HCT116 (cell line): ENCODE data around the gene KLRF2. TPM values are rescaled to one million over a fixed set of nuclear protein-coding genes. Genes with fewer than 3 reads are reported as not detected.

Source experiments
- ATAC-seq: fragments of 200-7000 bp; cut with Tn5 transposase; 2 replicates; pipeline ENCODE4 v1.9.1; 2020; ENCODE audit warnings: mild to moderate bottlenecking, moderate library complexity
- BruUV-seq: library from RNA; stranded (reverse); fragments of 400-500 nt; replicated peaks from 2 replicates; lab custom pipeline; 2021; lab: Mats Ljungman, UMichigan
- CTCF ChIA-PET: fragments of 300-600 bp; sonication (Branson Sonifier 250); formaldehyde crosslinking; loops from one replicate; lab custom pipeline; 2021; ENCODE audit warnings: antibody characterized with exemption; lab: Charles Lee
- POLR2A ChIA-PET: fragments of 300-600, 350-600 bp; sonication (Branson Sonifier 250); formaldehyde crosslinking; loops from one replicate; lab custom pipeline; 2021; ENCODE audit warnings: antibody characterized with exemption; lab: Charles Lee
- RAD21 ChIA-PET, 2 experiments: fragments of 300-600 bp; sonication (Branson Sonifier 250); formaldehyde crosslinking; loops; one replicate each; lab custom pipeline; 2023; ENCODE audit warnings: low total read pairs in 2 of 2; ENCODE audit not compliant: uncharacterized antibody in 2 of 2, unreplicated experiment in 2 of 2, low non-redundant PET in 1 of 2; lab: Charles Lee
- DNase-seq: peaks from one replicate; pipeline ENCODE4 v3.0.0-alpha.2; 2010; ENCODE audit warnings: low read depth, low spot score
- H2AFZ ChIP-seq: fragments of 200-600 bp; shearing (Covaris generic), sonication (generic); 2 replicates; pipeline ENCODE4 v1.6.1; 2017; ENCODE audit warnings: low read depth, mixed run types, mixed read lengths, antibody characterized with exemption, low read length; ENCODE audit not compliant: poor library complexity, severe bottlenecking
- H3K27ac ChIP-seq: 2 replicates; pipeline ENCODE4 v1.5.1; 2012; ENCODE audit warnings: low read depth, low read length
- H3K27me3 ChIP-seq: fragments of 200-600 bp; sonication (generic); 2 replicates; pipeline ENCODE4 v1.6.1; 2016; ENCODE audit warnings: mixed run types, low read length, mixed read lengths; ENCODE audit not compliant: insufficient read depth
- H3K36me3 ChIP-seq, 2 experiments: fragments of 200-500 bp in 1 of 2; fragments of 200-600 bp in 1 of 2; sonication (Bioruptor generic) in 1 of 2; sonication (generic) in 1 of 2; 2 replicates each; pipeline versions ENCODE4 v1.5.1 to v1.6.1; 2014 to 2016; ENCODE audit warnings: low read length in 2 of 2, inconsistent platforms in 1 of 2, mixed read lengths in 1 of 2, mixed run types in 1 of 2; ENCODE audit not compliant: insufficient read depth in 2 of 2, control insufficient read depth in 1 of 2
- H3K4me1 ChIP-seq, 2 experiments: fragments of 200-600 bp in 1 of 2; sonication (generic) in 1 of 2; 2 replicates each; pipeline versions ENCODE4 v1.5.1 to v1.6.1; 2012 to 2017; ENCODE audit warnings: low read length in 2 of 2, inconsistent platforms in 1 of 2, mild to moderate bottlenecking in 1 of 2, mixed read lengths in 1 of 2, mixed run types in 1 of 2, moderate library complexity in 1 of 2; ENCODE audit not compliant: insufficient read depth in 2 of 2, control insufficient read depth in 1 of 2
- H3K4me2 ChIP-seq: fragments of 200-600 bp; sonication (generic); 2 replicates; pipeline ENCODE4 v1.6.1; 2017; ENCODE audit warnings: mixed run types, low read length, mixed read lengths
- H3K4me3 ChIP-seq, 2 experiments: fragments of 200-600 bp in 1 of 2; sonication (generic) in 1 of 2; replicated peaks in 1 of 2; 2 replicates each; pipeline ENCODE4 v1.5.1; 2011 to 2016; ENCODE audit warnings: low read length in 2 of 2, control low read depth in 1 of 2, low read depth in 1 of 2, mild to moderate bottlenecking in 1 of 2, mixed read lengths in 1 of 2, mixed run types in 1 of 2
- H3K79me2 ChIP-seq: fragments of 200-600 bp; sonication (generic); 2 replicates; pipeline ENCODE4 v1.6.1; 2017; ENCODE audit warnings: mild to moderate bottlenecking, mixed run types, low read length, moderate library complexity, mixed read lengths; ENCODE audit not compliant: insufficient read depth
- H3K9ac ChIP-seq: fragments of 200-600 bp; sonication (generic); 2 replicates; pipeline ENCODE4 v1.6.1; 2016; ENCODE audit warnings: low read length, mixed read lengths
- H3K9me2 ChIP-seq: fragments of 200-600 bp; sonication (generic), shearing (Covaris generic); 2 replicates; pipeline ENCODE4 v1.6.1; 2017; ENCODE audit warnings: mixed run types, mild to moderate bottlenecking, moderate library complexity; ENCODE audit not compliant: insufficient read depth
- H3K9me3 ChIP-seq, 2 experiments: fragments of 200-500 bp in 1 of 2; fragments of 200-600 bp in 1 of 2; sonication (Bioruptor generic) in 1 of 2; sonication (generic) in 1 of 2; 2 replicates each; pipeline ENCODE4 v1.6.1; 2014 to 2017; ENCODE audit warnings: low read length in 2 of 2, mixed read lengths in 2 of 2, inconsistent platforms in 1 of 2, low read depth in 1 of 2, mild to moderate bottlenecking in 1 of 2, mixed run types in 1 of 2, moderate library complexity in 1 of 2; ENCODE audit not compliant: control insufficient read depth in 1 of 2, insufficient read depth in 1 of 2
- H4K20me1 ChIP-seq: fragments of 200-600 bp; sonication (generic), shearing (Covaris generic); 2 replicates; pipeline ENCODE4 v1.6.1; 2017; ENCODE audit warnings: mixed run types, mild to moderate bottlenecking, moderate library complexity; ENCODE audit not compliant: insufficient read depth
- CBX3 ChIP-seq: IDR thresholded peaks from 2 replicates; pipeline ENCODE4 v1.6.1; 2012; ENCODE audit warnings: low read depth
- CEBPB ChIP-seq: IDR thresholded peaks from 2 replicates; pipeline ENCODE4 v1.6.1; 2012; ENCODE audit warnings: low read depth
- EGR1 ChIP-seq: IDR thresholded peaks from 2 replicates; pipeline ENCODE4 v1.6.1; 2012; ENCODE audit warnings: low read depth
- ELF1 ChIP-seq: IDR thresholded peaks from 2 replicates; pipeline ENCODE4 v1.6.1; 2012; ENCODE audit warnings: low read depth, borderline replicate concordance
- EZH2 ChIP-seq: fragments of 200-600 bp; sonication (generic); IDR thresholded peaks from 2 replicates; pipeline ENCODE4 v1.6.1; 2017; ENCODE audit warnings: antibody characterized with exemption, mixed run types
- EZH2phosphoT487 ChIP-seq: fragments of 200-600 bp; IDR thresholded peaks from 2 replicates; pipeline ENCODE4 v1.6.1; 2018; ENCODE audit warnings: antibody characterized with exemption, borderline replicate concordance
- FOSL1 ChIP-seq: IDR thresholded peaks from 2 replicates; pipeline ENCODE4 v1.6.1; 2012; ENCODE audit warnings: low read depth
- JUND ChIP-seq: IDR thresholded peaks from 2 replicates; pipeline ENCODE4 v1.6.1; 2012
- MAX ChIP-seq: IDR thresholded peaks from 2 replicates; pipeline ENCODE4 v1.6.1; 2012
- POLR2A ChIP-seq: IDR thresholded peaks from 2 replicates; pipeline ENCODE4 v1.7.0; 2011; ENCODE audit warnings: borderline replicate concordance; ENCODE audit not compliant: insufficient read depth, insufficient read length; ENCODE audit errors: extremely low read depth
- POLR2AphosphoS5 ChIP-seq: IDR thresholded peaks from 2 replicates; pipeline ENCODE4 v1.6.1; 2011; ENCODE audit warnings: mild to moderate bottlenecking, low read depth, low read length, moderate library complexity
- RAD21 ChIP-seq: IDR thresholded peaks from 2 replicates; pipeline ENCODE4 v1.6.1; 2012; ENCODE audit warnings: low read depth, mild to moderate bottlenecking
- REST ChIP-seq: IDR thresholded peaks from 2 replicates; pipeline ENCODE4 v1.6.1; 2012; ENCODE audit warnings: low read depth
- SIN3A ChIP-seq: IDR thresholded peaks from 2 replicates; pipeline ENCODE4 v1.6.1; 2012; ENCODE audit warnings: low read depth
- SRF ChIP-seq: IDR thresholded peaks from 2 replicates; pipeline ENCODE4 v1.6.1; 2012; ENCODE audit warnings: low read depth
- TCF7L2 ChIP-seq: IDR thresholded peaks from 2 replicates; pipeline ENCODE4 v1.7.0; 2011; ENCODE audit warnings: borderline replicate concordance, inconsistent platforms; ENCODE audit not compliant: insufficient read depth, insufficient read length; ENCODE audit errors: extremely low read depth
- ZFX ChIP-seq: fragments of 450-650 bp; IDR thresholded peaks from 2 replicates; pipeline ENCODE4 v1.6.1; 2017
- ZNF274 ChIP-seq: fragments of 200-500 bp; sonication (Bioruptor generic); IDR thresholded peaks from 2 replicates; pipeline ENCODE4 v1.6.1; 2014; ENCODE audit warnings: mild to moderate bottlenecking, low read depth, low read length, inconsistent platforms
- intact Hi-C: fragments of 100-400 bp; cut with micrococcal nuclease; formaldehyde crosslinking; loops from 2 replicates; pipeline ENCODE4 v1.10.0; 2022
- total RNA-seq: library from RNA; stranded (reverse); gene quantifications from one replicate; pipeline ENCODE4 v1.2.1, GENCODE V29; 2021; ENCODE audit not compliant: unreplicated experiment
- TF ChIP-seq, protein P1 (sequence below), 3 experiments: fragments of 200-600 bp in 1 of 3; sonication (generic) in 1 of 3; IDR thresholded peaks in 2 of 3; conservative IDR thresholded peaks in 1 of 3; 2 replicates each; pipeline ENCODE4 v1.5.1; 2012 to 2017; ENCODE audit warnings: low read depth in 2 of 3, low read length in 2 of 3, antibody characterized with exemption in 1 of 3, borderline replicate concordance in 1 of 3, control low read depth in 1 of 3, mild to moderate bottlenecking in 1 of 3, mixed read lengths in 1 of 3, mixed run types in 1 of 3, moderate library complexity in 1 of 3; ENCODE audit not compliant: insufficient read depth in 1 of 3
- TF ChIP-seq, protein P2 (sequence below): IDR thresholded peaks from 2 replicates; pipeline ENCODE4 v1.6.1; 2012

Gene KLRF2
- total RNA-seq, 1 experiment from 2014 or later: not detected

DNA sequence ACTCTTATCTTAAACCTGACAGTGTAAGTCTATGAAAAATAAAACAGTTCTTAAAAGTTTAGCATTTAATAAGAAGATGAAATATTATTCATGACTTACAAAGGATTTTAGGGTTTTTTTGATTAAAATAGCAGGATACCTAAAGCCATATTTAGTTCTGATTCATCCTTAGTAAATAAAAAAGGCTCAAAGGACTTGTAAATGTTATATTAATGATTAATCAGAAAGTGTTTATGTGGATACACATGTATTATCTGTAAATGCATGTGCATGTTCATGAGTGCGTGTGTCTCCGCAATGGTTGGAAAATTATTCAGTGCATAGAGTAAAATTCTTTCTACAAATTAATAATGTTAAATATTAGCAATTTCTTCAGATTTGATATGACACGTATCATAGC is 49.6 kb upstream of the KLRF2 start:
- Histone ChIP-seq H2AFZ (no peak overlapping the region), H3K27me3 (peaks cover 32% of the 10 kb centered on the region), H3K36me3 (no peaks in the 10 kb centered on the region), H3K4me1 (no peaks in the 10 kb centered on the region), H3K27ac (no peak overlapping the region), H3K4me2 (no peak overlapping the region), H3K9me3 (no peaks in the 10 kb centered on the region), H3K9ac (no peak overlapping the region), H4K20me1 (no peaks in the 10 kb centered on the region; the same call in 1 of the 2 replicates), H3K9me2 (no peaks in the 10 kb centered on the region), H3K79me2 (no peaks in the 10 kb centered on the region), H3K4me3 (no peak overlapping the region)
- intact Hi-C loops: no loop called here
- ATAC-seq: no peak
- BruUV-seq: no TSS peak
- ChIA-PET RAD21 (no interaction called here), POLR2A (no interaction called here), CTCF (no interaction called here)
- DNase-seq: no peak
- TF ChIP-seq, protein P1, sequence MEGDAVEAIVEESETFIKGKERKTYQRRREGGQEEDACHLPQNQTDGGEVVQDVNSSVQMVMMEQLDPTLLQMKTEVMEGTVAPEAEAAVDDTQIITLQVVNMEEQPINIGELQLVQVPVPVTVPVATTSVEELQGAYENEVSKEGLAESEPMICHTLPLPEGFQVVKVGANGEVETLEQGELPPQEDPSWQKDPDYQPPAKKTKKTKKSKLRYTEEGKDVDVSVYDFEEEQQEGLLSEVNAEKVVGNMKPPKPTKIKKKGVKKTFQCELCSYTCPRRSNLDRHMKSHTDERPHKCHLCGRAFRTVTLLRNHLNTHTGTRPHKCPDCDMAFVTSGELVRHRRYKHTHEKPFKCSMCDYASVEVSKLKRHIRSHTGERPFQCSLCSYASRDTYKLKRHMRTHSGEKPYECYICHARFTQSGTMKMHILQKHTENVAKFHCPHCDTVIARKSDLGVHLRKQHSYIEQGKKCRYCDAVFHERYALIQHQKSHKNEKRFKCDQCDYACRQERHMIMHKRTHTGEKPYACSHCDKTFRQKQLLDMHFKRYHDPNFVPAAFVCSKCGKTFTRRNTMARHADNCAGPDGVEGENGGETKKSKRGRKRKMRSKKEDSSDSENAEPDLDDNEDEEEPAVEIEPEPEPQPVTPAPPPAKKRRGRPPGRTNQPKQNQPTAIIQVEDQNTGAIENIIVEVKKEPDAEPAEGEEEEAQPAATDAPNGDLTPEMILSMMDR (IDR thresholded peaks at IDR 0.05 in 2 of 3, conservative IDR thresholded peaks at IDR 0.05 in 1 of 3; ENCODE audit: borderline replicate concordance in 1 of 3, insufficient read depth in 1 of 3, low read depth in 2 of 3, low read length in 2 of 3): no peak
- TF ChIP-seq REST (no peak), ELF1 (no peak), SIN3A (no peak), SRF (no peak), ZFX (no peak), ZNF274 (no peak), POLR2AphosphoS5 (no peak), EZH2phosphoT487 (no peak), RAD21 (no peak), CBX3 (no peak), EZH2 (no peak), CEBPB (no peak), MAX (no peak), JUND (no peak), EGR1 (no peak), TCF7L2 (no peak), FOSL1 (no peak), POLR2A (no peak)
- TF ChIP-seq, protein P2, sequence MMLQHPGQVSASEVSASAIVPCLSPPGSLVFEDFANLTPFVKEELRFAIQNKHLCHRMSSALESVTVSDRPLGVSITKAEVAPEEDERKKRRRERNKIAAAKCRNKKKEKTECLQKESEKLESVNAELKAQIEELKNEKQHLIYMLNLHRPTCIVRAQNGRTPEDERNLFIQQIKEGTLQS: no peak
